ENCODE data around the gene ZMYND15.
A peak's percentile ranks its signal among the peaks of the same experiment; 100 is the strongest.

Gene ZMYND15

DNA sequence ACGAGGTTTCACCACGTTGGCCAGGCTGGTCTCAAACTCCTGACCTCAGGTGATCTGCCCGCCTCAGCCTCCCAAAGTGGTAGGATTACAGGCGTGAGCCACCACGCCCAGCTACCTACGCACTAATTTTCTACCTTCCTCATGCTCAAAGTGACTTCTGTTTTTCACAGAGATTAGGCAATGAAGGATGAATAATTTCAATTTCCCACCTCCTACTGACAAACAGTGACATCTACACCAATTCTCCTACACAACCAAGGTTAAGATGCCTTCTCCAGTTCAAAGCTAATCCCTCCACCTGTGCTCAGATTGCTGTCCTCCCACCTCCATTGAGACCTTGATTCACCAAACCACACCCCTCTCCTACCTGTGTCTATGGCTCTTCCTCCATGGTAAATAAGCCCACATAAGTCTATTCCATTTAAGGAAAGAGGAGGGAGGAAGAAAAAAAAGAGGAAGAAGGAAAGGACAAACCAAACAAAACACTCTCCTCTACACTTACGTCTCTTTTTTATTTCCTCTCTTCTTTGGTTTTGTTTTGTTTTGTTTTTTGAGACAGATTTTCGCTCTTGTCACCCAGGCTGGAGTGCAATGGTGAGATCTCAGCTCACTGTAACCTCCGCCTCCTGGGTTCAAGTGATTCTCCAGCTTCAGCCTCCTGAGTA, 13.9 kb upstream of the ZMYND15 start:
- no peak overlapping the region for H3K27ac ChIP-seq
- TF ChIP-seq, protein P1, sequence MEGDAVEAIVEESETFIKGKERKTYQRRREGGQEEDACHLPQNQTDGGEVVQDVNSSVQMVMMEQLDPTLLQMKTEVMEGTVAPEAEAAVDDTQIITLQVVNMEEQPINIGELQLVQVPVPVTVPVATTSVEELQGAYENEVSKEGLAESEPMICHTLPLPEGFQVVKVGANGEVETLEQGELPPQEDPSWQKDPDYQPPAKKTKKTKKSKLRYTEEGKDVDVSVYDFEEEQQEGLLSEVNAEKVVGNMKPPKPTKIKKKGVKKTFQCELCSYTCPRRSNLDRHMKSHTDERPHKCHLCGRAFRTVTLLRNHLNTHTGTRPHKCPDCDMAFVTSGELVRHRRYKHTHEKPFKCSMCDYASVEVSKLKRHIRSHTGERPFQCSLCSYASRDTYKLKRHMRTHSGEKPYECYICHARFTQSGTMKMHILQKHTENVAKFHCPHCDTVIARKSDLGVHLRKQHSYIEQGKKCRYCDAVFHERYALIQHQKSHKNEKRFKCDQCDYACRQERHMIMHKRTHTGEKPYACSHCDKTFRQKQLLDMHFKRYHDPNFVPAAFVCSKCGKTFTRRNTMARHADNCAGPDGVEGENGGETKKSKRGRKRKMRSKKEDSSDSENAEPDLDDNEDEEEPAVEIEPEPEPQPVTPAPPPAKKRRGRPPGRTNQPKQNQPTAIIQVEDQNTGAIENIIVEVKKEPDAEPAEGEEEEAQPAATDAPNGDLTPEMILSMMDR (conservative IDR thresholded peaks at IDR 0.05): no peak

DNA sequence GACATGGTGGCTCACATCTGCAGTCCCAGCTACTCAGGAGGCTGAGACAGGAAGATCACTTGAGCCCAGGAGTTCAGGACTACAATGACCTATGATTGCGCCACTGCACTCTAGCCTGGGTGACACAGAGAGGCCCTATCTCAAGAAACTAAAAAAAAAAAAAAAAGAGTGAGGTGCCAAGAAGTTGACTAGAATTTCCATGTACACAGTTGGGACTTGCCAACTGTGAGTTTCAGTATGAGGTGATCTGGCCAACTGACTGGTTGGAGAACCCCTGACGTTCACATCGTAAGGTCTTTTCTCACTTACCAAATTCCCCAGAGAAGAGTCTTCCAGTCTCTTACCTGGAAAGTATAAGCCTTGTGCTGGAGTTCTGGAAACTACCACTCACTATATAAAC, 11.5 kb upstream of the ZMYND15 start:
- H3K27ac ChIP-seq: no peak overlapping the region
- TF ChIP-seq, protein P1 (conservative IDR thresholded peaks at IDR 0.05): no peak

DNA sequence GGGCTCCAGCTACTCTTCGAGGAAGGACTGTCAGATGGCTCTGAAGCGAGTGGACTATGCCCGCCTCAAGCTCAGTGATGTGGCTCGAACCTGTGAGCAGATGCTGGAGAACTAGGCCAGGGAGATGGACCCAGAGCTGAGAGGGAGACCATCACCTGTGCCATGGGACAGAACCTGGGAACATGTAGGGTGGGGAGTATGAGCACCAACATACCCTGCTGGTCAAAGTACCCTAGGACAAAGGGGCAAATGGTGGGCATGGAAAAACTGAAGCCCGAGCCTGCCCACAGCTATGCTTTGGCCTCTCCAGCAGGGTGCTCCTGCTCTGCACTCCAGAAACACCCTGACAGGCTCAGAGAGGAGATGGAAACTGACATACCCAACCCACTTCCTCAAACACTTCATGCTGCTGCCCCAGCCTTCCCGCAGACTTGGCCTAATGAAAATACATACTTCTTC, 6.5 kb upstream of the ZMYND15 start:
- no peak overlapping the region for H3K27ac ChIP-seq

DNA sequence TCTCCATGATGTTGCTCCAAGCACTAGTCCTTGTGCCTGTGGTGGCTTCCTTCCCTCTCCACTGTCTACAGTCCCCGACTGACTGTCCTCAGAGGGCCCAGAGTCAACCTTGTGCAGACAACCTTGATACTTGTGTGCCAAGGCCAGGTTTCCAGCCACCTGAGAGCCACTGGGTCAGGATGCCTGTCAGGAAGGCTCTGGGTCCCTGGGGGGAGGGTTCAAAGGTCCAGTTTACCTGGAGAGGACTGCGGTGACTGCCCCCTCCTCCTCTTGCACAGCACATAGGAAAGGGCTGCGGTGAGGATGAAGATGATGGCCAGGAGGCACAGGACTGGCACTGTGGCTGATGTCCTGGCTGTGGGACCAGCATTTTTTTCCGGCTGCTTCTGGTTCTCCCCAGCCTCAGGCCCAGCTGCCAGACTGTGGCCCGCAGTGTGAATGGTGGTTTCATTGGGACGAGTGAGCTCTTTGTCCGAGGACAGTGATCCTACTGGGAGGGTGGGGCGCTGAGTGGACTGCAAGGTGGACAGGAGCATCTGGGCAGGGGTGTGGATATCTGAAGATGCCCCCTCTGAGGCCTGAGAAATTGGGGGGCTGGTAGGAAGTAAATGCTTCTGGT, 4.7 kb upstream of the ZMYND15 start:
- TF ChIP-seq, protein P1 (conservative IDR thresholded peaks at IDR 0.05): no peak
- H3K27ac ChIP-seq: no peak overlapping the region

More for the DNA sequence above, 6.5 kb upstream of the ZMYND15 start:
- TF ChIP-seq, protein P1 (conservative IDR thresholded peaks at IDR 0.05): no peak

DNA sequence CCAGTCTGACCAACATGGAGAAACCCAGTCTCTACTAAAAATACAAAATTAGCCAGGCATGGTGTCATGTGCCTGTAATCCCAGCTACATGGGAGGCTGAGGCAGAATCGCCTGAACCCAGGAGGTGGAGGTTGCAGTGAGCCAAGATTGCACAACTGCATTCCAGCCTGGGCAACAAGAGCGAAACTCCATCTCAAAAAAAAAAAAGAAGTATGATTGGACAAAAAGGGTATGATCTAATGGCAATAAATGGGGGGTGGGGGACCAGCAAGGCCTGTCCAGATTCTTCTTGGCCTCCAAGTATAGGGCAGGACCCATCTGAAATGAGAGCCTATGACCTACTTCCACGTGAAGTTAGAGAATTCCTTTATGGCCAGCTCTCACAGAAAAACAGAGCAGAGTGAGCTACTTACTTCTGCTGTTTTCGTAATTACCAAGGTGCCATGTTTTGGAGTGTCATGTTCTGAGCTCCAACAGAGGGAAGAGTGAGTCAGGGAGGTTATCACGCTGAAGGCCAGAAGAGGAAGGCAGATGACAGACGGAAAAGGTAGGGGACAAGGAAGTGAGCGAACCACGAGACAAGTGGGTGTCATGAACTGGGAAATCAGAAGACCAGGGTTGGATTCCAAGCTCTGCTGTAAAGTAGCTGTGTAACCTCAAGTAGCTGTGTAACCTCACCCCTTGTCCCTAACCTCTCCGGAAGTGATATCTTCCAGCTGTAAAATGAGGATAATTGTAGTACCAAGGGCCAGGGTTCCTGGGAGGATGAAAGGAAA, 3.6 kb upstream of the ZMYND15 start:
- H3K27ac ChIP-seq: no peak overlapping the region
- TF ChIP-seq, protein P1 (conservative IDR thresholded peaks at IDR 0.05): no peak

DNA sequence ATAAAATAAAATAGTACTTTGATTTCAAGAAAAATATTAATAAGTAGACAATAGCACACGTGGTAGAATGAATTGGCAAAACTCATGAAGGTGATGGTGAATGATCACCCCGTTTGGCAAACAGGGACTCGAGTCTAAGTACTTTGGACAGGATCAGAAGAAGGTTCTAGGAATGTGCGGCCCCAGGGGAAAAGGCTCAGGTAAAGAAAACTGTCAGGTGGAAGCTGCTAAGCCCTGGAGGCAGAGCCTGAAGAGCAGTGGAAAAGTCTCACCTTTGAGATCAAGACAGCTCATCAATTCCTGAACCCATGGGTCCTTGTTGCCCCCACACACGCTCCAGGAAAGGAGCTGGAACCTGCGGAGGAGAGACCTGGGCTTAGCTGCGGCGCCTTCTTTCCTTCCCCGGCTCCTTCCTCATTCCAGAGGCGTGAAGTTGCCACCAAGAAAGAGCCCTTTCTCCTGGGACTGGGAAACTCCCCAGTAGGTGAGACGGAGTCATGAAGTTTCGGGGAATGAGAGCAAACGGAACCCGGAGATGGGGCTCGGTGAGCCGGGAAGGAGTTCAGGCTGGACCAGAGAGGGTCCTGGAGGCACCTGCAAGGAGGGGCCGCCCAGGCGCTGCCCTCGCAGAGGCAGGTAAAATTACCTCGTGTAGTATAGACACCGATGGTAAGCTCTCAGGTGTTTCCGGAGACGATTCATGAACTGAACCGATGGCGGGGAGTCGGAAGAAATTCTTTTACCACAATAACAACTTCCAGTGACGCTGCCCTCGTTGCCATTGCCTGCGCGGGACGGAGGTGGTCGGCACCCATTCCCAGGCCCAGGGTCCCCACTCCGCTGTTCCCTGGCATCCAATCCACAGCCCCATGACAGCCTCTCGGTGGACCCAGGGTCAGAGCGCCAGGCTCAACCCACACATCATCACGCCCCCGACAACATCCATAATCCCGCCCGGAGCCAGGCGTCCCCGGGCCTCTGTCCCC, 1.2 kb upstream of the ZMYND15 start:
- peak overlapping the region; percentile 66 for H3K27ac ChIP-seq
- TF ChIP-seq, protein P1 (conservative IDR thresholded peaks at IDR 0.05): no peak
